ENCODE data around the gene HPS3. TPM values are rescaled to one million over a fixed set of nuclear protein-coding genes. Genes with fewer than 3 reads are reported as not detected.

The HPS3 gene
- total and polyA plus RNA-seq, 8 donors, result 4.0 to 18.1 (median 7.9) TPM

DNA sequence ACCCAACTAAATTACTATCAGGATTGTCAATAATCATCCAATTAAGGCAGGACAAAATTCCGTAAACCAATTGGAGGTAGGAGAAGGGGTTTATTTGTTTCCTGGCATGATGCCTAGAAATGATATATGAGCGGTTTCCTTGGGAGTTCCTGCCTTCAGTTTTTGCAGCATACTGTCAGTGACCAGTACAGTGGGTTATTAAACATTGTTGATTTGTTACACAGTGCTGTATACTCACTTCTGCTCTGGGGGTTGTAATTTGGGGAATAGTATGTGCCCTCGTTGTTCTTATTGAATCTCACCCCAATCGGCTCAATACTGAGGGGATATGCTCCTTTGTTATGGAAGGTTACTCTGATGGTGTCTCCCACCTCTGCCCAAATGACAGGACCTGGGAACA lies 70.0 kb downstream of the HPS3 start:
- Histone ChIP-seq H3K9me3 (no peaks in the 10 kb centered on the region), H3K27me3 (no peaks in the 10 kb centered on the region), H3K36me3 (no peaks in the 10 kb centered on the region), H3K4me3 (no peak overlapping the region), H3K4me1 (no peaks in the 10 kb centered on the region), H3K27ac (no peak overlapping the region)
- no peak for DNase-seq
- TF ChIP-seq, protein P1, sequence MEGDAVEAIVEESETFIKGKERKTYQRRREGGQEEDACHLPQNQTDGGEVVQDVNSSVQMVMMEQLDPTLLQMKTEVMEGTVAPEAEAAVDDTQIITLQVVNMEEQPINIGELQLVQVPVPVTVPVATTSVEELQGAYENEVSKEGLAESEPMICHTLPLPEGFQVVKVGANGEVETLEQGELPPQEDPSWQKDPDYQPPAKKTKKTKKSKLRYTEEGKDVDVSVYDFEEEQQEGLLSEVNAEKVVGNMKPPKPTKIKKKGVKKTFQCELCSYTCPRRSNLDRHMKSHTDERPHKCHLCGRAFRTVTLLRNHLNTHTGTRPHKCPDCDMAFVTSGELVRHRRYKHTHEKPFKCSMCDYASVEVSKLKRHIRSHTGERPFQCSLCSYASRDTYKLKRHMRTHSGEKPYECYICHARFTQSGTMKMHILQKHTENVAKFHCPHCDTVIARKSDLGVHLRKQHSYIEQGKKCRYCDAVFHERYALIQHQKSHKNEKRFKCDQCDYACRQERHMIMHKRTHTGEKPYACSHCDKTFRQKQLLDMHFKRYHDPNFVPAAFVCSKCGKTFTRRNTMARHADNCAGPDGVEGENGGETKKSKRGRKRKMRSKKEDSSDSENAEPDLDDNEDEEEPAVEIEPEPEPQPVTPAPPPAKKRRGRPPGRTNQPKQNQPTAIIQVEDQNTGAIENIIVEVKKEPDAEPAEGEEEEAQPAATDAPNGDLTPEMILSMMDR (IDR thresholded peaks at IDR 0.05), result no peak
- FAIRE-seq, result no peak
- ATAC-seq, result no peak
- intact Hi-C loops (cut with DNase I), result no loop called here
- 22 to 26% methylated on average over 4 of the region's 4 CpGs for WGBS, 2 donors

DNA sequence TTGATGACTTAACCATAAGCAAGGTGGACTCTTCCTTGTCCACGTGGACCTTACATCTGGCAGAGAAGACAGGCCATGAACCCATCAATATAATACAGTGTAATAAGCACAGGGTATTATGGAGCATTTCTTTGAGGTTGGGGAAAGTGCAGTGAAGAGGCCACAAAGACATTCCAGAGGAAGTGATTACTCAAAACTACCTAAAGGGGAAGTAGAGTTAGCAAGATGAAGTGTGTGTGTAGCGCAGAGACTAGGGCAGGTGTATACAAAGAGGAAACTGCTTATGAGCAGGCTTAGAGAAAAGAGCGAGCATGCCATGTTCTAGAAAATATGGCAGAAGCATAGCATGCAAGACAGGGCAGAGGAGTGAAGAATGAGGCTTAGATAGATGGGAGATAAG lies 74.3 kb downstream of the HPS3 start:
- no peaks in the 10 kb centered on the region for H3K9me3 ChIP-seq
- H3K4me3 ChIP-seq, result no peak overlapping the region
- TF ChIP-seq, protein P1 (IDR thresholded peaks at IDR 0.05), result no peak
- no peaks in the 10 kb centered on the region for H3K4me1 ChIP-seq
- no peaks in the 10 kb centered on the region for H3K27me3 ChIP-seq
- ATAC-seq (no peak), FAIRE-seq (no peak), DNase-seq (no peak)
- H3K27ac ChIP-seq, result no peak overlapping the region
- intact Hi-C loops (cut with DNase I), result no loop called here
- 76 to 83% methylated on average over 3 of the region's 3 CpGs for WGBS, 2 donors
- no peaks in the 10 kb centered on the region for H3K36me3 ChIP-seq

DNA sequence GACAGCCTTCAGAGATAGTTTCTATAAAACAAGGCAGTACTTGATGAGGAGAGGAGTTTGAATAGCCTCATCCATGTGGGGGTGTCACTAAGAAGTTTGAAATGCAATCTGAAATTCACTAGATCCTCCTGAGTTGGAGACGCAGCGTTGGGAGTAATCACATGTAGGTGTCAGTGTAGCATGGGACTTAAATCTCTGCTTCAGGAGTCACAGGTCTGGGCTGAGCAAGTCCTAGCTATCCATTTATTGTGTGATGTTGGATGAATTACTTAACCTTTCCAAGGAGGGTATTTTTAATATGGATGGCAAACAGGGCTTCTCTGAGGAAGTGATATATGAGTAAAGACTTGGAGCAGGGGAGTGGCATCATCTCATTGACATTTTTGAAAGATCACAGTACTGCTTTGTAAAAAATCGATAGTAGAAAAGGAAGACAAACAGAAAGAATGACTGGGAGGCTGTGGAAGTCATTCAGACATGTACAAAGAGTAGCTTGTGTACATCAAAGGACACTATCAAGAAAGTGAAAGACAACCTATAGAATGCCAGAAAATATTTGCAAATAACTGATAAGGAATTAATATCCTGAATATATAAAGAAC lies 75.1 kb downstream of the HPS3 start:
- FAIRE-seq, result no peak
- Histone ChIP-seq H3K9me3 (no peaks in the 10 kb centered on the region), H3K27ac (no peak overlapping the region), H3K27me3 (no peaks in the 10 kb centered on the region), H3K4me3 (no peak overlapping the region), H3K4me1 (no peaks in the 10 kb centered on the region), H3K36me3 (no peaks in the 10 kb centered on the region)
- WGBS, 2 donors, result 61 to 63% methylated on average over 3 of the region's 3 CpGs
- no peak for ATAC-seq
- no peak for DNase-seq
- TF ChIP-seq, protein P1 (IDR thresholded peaks at IDR 0.05), result no peak
- intact Hi-C loops (cut with DNase I), result no loop called here

DNA sequence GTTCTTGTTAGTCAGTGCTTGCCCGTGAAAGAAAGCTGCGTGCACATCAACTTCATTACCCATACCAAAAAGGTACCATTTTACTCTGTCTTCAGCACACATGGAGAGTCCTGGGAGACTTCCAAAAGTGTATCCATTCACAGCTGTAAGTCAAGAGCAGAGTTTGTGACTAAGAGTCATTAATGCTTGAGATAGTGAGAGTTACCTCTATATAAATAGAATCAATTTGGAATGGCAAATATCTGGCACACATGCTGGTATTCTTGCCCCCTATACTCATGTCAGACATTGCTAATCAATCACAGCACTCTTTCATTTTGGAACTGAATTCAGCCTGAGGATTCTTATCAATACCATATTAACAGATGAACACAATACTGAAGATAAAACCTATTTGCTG lies 78.0 kb downstream of the HPS3 start:
- no peak overlapping the region for H3K4me3 ChIP-seq
- no peak for FAIRE-seq
- no peak for ATAC-seq
- no peak for DNase-seq
- intact Hi-C loops (cut with DNase I), result no loop called here
- H3K4me1 ChIP-seq, result no peaks in the 10 kb centered on the region
- H3K36me3 ChIP-seq, result no peaks in the 10 kb centered on the region
- TF ChIP-seq, protein P1 (IDR thresholded peaks at IDR 0.05), result no peak
- WGBS, 2 donors, result 86 to 90% methylated on average over 2 of the region's 2 CpGs
- H3K9me3 ChIP-seq, result no peaks in the 10 kb centered on the region
- H3K27me3 ChIP-seq, result no peaks in the 10 kb centered on the region
- H3K27ac ChIP-seq, result no peak overlapping the region

DNA sequence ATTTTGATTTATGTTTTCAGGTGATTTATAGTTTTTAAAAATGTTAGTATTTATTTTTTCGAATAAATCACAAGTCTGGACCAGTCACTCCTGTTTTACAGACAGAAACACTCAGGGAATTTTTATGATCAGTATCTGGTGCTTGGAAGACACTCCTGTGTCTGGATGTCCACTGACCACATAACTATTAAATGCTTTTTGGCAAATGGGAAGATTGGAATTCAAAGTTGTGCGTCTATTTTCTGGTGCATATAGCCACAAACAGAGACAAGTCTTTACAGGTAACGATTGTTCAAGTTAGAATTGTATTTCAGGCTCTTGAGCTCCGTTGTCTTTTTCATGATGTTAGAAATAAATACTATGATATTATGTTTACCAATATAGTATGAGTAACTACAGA lies 80.0 kb downstream of the HPS3 start:
- Histone ChIP-seq H3K4me3 (no peak overlapping the region), H3K36me3 (no peaks in the 10 kb centered on the region), H3K4me1 (no peaks in the 10 kb centered on the region), H3K9me3 (no peaks in the 10 kb centered on the region), H3K27ac (no peak overlapping the region), H3K27me3 (no peaks in the 10 kb centered on the region)
- WGBS, 2 donors, result 81 to 88% methylated on average over 4 of the region's 4 CpGs
- TF ChIP-seq, protein P1 (IDR thresholded peaks at IDR 0.05), result no peak
- intact Hi-C loops (cut with DNase I), result no loop called here
- ATAC-seq, result no peak
- FAIRE-seq, result no peak
- DNase-seq, result no peak

All from pancreas (tissue), 10 donors.